Measurements from ENCODE around the gene TRRAP.

DNA sequence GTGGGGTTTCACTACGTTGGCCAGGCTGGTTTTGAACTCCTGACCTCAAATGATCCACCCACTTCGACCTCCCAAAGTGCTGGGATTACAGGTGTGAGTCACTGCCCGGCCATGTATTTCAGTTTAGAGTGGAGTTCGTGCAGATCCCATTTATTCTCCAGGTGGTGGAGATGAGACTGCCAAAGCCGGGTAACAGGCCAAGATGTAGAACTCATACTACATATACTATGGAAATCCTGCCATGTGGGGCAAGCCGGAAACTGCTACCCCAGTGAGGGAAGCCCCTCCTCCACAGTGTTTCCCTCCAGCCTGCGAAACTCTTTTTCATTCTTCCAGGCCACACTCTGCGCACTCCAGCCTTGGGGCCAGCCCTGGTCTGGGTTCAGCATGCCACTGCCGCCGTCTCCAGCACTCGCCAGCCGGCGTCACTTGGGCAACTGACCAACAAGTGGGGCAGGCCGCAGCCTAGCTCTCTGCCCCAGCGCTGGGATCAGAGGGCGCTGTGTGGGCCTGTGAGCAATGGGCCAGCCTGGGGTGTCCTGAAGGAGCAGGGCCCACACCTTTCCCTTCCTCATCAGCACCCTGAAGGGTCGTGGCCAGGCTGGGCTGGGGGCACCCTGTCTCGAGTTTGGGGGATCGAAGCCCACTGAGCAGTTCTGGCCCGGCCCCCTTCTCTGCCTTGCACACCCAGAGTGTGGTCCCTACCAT lies 122.0 kb downstream of the TRRAP start:
- TF ChIP-seq, protein P1, sequence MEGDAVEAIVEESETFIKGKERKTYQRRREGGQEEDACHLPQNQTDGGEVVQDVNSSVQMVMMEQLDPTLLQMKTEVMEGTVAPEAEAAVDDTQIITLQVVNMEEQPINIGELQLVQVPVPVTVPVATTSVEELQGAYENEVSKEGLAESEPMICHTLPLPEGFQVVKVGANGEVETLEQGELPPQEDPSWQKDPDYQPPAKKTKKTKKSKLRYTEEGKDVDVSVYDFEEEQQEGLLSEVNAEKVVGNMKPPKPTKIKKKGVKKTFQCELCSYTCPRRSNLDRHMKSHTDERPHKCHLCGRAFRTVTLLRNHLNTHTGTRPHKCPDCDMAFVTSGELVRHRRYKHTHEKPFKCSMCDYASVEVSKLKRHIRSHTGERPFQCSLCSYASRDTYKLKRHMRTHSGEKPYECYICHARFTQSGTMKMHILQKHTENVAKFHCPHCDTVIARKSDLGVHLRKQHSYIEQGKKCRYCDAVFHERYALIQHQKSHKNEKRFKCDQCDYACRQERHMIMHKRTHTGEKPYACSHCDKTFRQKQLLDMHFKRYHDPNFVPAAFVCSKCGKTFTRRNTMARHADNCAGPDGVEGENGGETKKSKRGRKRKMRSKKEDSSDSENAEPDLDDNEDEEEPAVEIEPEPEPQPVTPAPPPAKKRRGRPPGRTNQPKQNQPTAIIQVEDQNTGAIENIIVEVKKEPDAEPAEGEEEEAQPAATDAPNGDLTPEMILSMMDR (conservative IDR thresholded peaks at IDR 0.05; ENCODE audit: low read depth, low read length), result no peak
- TF ChIP-seq POLR2A (IDR thresholded peaks at IDR 0.05; ENCODE audit: low read depth, low read length) (no peak), MAFK (IDR thresholded peaks at IDR 0.05; ENCODE audit: low read depth, low read length) (no peak), MAZ (IDR thresholded peaks at IDR 0.05; ENCODE audit: borderline replicate concordance, low read depth, low read length) (no peak)
- TF ChIP-seq, protein P2, sequence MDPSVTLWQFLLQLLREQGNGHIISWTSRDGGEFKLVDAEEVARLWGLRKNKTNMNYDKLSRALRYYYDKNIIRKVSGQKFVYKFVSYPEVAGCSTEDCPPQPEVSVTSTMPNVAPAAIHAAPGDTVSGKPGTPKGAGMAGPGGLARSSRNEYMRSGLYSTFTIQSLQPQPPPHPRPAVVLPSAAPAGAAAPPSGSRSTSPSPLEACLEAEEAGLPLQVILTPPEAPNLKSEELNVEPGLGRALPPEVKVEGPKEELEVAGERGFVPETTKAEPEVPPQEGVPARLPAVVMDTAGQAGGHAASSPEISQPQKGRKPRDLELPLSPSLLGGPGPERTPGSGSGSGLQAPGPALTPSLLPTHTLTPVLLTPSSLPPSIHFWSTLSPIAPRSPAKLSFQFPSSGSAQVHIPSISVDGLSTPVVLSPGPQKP (IDR thresholded peaks at IDR 0.05; ENCODE audit: borderline replicate concordance, low read depth, low read length), result no peak
